Right renal cortex interstitium (tissue), 3 donors: ENCODE results near the gene SCAND1. TPM values are rescaled to one million over a fixed set of nuclear protein-coding genes. Genes with fewer than 3 reads are reported as not detected.
"Not testable (repeated sequence)": the region's sequence is repeated elsewhere in the genome, so short reads cannot be mapped to it uniquely, and the experiment has no call there.

ENCODE experiments used
- DNase-seq, 3 donors: peaks; one replicate each; pipeline ENCODE4 v3.0.0-alpha.2; 2013; ENCODE audit warnings: low read depth in 3 of 3, low spot score in 2 of 3
- polyA plus RNA-seq, 3 donors: library from polyadenylated mRNA; unstranded; fragments of 120-200 nt; gene quantifications; one replicate each; pipeline ENCODE4 v1.2.1, GENCODE V29; 2013; ENCODE audit not compliant: insufficient read length in 3 of 3

The SCAND1 gene
- polyA plus RNA-seq, result 10 to 100 TPM; 22.2 to 27.8 (median 25.7) TPM

DNA sequence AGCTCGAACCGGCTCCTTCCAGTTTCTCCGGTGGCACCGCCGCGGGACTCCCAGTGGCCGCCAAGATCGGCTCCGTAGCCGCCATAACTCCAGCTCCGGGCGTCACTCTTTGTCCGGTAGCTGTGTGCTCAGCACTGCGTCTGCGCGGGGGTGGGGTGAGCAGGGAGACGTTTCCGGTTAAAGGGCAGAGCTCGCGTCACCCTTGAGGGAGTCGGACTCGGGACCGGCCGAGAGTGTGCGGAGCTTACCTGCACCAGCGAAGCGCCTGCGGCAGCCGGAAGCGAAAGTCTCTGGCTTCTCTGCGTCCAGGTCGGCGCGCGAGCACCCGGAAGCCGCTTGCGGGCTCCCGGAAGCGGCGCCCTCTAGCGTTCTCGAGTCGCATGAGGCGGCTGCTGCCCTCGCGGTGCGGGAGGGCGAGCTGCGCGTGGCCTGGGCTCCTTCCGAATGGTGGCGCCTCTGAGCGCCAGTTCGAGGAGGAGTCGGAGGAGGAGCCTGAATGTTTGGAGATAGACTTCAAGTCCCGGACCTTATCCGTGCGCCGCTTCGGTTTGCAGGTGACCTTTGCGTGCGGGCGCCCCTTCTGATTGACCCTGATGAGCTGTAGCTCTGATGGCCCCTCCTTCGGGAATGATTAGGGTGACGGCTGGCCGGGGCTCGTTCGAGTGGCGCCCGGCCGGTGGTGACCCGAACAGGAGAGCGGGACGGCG, at the start of gene SCAND1:
Gene SCAND1, minus strand, starts transcription at position 303 of the 707 bp plus-strand sequence. Its CDS starts 218 bp downstream, at position 85.
- peak; percentile 94 to 97 (median 96) for DNase-seq

DNA sequence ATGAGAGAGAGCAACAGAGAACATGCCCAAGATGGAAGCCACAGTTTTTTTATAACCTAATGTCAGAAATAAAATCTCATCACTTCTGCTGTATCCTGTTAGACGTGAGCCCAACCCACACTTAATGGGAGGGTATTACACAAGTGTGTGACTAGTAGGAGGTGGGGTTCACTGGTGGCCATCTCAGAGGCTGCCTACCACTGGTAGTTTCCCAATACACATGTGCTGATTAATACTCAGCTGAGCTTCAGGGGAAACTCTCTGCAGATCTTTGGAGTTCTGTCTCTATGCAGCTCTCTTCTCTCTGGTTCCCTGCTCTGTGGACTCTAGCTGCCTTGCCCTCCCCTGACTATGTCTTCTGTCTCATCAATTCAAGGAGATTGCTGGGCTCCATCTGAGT, 49.7 kb upstream of the SCAND1 start:
- DNase-seq, result no peak

DNA sequence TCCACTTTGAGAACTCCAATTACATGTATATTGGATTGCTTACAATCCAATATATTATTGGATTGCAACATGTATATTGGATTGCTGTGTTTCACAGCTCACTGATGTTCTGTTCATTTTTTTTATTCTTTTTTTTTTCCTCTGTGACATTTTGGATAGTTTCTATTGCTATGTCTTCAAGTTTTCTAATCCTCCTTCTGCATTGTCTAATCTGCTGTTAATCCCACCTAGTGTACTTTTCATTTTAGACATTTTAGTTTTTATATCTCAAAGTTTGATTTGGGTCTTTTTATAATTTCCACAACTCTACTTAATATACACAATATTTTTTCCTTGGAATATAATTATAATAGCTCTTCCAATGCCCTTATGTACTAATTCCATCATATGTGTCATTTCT, 48.6 kb upstream of the SCAND1 start:
- DNase-seq, result no peak

DNA sequence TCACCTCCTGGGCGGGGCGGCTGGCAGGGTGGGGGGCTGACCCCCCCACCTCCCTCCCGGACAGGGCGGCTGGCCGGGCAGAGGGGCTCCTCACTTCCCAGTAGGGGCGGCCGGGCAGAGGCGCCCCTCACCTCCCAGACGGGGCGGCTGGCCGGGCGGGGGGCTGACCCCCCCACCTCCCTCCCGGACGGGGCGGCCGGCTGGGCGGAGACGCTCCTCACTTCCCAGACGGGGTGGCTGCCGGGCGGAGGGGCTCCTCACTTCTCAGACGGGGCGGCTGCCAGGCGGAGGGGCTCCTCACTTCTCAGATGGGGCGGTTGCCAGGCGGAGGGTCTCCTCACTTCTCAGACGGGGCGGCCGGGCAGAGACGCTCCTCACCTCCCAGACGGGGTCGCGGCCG, 47.0 kb upstream of the SCAND1 start:
- DNase-seq, result not testable (repeated sequence)

DNA sequence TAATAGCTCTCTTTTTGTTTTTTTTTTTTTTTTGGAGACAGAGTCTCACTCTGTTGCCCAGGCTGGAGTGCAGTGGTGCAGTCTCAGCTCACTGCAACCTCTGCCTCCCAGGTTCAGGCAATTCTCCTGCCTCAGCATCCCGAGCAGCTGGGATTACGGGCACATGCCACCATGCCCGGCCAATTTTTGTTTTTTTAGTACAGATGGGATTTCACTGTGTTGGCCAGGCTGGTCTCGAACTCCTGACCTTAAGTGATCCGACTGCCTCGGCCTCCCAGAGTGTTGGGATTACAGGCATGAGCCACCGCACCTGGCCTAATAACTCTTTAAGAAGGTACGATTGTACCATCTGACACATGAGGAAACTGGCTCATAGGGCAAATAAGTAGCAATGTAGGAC, 42.2 kb upstream of the SCAND1 start:
- not testable (repeated sequence) for DNase-seq

DNA sequence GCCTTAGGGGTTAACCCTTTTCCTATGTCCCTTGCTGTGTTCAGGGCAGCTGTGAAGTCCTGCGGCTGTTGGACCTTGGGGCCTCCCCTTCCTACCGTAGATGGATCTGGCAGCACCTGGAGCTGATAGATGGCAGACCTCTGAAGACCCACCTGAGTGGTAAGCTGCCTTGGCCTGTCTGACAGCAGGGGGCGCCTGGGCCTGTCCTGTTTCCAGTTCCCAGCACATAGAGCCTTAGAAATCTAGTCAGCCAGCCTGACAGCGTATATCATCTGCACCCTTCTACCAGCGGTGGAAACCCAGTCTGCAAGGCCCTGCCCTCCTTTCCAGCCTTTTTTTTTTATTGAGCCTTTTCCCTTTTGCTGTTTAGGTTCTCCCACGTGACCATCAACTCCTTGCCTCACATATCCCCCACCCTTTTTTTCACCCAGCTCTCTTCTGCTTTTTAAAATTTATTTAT, 40.7 kb upstream of the SCAND1 start:
- DNase-seq, result peak; percentile 57 to 69 (median 64)

DNA sequence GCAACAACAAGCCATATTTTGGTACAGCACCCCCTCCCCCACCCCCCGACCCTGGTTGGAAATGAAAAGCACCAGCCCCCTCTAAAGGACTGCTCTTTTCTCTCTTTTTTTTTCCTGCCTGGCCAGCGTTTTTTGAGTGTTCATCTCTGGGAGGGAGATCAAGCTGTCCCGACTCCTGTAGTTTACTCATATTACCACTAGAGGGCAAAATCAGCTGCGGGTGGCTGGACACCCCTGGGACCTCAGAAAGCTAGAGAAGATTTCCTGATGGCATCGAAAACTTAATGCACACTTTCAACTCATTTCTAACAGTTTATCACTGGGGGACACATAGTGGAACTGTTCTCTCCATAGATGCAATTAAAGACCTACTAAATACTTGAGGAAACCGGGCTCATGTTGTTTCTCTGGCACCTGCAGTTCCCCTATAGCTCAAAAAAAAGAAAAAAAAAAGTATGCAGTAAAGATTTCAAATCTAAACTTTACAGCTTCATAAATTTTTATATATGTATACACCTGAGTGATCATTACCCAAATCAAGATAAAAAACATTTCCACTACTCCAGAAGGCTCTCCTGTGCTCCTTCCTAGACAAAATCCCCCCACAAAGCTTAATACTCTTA, 38.5 kb upstream of the SCAND1 start:
- DNase-seq, result peak; percentile 33 to 56 (median 39)

DNA sequence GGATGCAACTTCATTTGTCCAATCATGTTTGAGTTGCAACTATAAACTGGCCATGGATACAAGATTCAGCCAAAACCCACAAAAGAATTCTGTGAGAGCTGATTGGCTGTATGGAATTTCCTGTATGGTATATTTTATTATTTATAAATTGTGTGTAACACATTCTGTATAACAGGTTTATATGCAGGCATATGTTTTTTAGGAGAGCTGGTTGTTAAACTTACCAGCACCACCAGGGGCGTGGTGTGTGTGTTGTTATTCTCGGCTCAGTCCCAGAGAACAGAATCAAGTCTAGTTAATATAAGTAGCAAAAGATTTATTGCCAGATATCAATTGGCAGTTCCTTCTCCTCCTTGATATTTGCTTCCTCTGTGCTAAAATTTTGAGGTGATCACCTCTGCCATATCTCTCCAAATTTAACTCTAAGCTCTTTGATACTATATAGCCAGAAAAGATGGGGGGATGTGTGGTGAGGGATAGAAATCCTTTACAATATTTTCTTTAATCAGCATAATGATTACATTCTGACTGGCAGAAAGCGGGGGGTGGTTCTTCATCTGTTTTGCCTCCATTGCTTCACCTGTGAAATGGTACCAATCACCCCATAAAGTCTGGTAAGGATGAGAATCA, 37.0 kb upstream of the SCAND1 start:
- DNase-seq, result no peak

DNA sequence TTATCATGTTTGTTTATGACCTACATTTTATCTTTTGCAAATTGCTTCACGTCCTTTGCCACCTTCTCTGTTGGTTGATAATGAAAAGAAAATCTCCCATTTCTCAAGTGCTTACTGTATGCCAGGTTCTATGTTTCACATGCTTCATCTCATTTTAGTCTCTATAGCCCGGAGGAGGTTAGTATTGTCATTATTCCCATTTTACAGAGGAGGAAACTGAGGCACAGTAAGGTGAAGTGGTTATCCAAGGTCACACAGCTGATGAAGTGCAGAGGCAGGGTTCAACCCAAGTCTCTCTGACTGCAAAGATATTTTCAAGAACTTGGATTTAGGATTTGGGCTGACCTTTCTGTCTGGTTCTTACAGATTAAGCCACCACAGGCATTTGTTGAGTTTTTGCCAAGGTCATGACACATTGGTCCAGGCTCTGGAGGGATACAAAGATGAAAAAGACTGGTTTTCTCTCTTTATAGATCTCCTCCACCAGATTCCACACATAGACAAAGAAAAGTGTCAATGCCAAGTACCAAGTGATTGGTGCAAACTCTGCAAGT, 34.7 kb upstream of the SCAND1 start:
- no peak for DNase-seq

DNA sequence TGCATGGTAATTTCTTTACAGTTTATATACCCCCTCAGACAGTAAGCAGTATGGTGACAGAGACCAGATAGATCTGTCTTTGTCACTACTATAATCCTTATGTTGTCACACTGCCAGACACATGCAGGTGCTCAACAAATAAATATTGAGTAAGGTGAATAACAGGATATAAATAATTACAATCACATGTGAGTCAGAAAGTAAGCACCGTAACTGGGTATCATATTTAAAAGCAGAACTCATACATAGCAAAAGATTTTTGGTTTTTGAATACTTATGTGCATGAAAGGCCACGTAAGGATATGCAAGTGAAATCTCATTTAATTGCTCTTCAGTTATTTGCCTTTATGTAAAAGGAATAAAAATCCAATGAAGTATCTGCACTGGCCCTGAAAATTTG, 31.5 kb upstream of the SCAND1 start:
- DNase-seq, result no peak

DNA sequence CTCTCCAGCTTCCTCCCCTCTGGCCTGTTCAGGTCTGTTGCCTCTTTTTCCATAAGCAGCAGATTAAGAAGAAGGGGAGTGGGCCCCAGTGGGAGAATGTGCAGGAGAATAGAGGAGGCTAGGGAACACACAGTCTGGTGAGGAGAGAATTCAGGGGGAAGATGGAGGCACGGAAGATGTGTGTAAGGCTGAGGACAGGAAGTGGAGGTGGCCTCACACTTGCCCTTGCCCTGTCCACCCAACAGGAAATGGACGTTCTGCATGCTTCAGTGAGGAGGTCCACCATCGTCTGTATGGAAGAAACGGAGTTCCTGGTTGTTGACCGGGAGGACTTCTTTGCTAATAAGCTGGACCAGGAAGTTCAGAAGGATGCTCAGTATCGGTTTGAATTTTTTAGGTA, 30.1 kb upstream of the SCAND1 start:
- DNase-seq, result no peak

DNA sequence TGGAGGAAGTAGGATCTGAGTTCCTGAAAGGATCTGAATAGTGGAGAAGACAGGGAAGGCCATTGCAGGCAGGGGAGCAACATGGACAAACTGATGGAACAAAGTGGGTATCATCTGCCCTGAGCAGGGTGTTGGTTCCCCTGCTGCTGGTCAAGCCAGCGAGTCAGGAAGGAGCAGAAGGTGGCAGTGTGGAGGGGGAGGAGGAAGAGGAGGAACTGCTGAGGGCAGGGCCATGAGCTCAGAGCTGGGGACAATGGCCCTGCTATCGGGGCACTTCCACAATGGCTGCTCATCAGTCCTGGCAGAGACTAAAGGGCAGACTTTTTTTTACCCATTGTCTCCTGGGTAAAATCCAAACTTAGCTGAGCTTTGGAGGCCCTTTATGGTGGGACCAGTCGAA, 27.7 kb upstream of the SCAND1 start:
- DNase-seq, result no peak

DNA sequence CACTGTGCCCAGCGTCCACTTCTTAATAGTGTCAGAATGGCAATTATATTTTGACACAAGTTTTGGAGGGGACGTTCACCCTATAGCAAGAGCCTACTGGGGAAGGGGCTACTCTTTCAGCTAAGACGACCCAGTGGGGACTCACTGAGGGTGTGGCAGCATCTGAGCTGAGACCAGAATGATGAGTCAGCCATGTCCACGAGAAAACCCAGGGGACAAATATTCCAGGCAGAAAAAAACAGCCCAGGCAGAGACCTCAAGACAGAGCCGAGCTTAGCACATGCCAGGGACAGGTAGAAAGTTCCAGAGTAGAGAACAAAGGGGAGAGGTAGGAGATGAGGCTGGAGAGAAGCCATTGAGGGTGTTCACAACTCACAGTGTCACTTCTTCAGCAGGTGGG, 25.2 kb upstream of the SCAND1 start:
- DNase-seq, result no peak

DNA sequence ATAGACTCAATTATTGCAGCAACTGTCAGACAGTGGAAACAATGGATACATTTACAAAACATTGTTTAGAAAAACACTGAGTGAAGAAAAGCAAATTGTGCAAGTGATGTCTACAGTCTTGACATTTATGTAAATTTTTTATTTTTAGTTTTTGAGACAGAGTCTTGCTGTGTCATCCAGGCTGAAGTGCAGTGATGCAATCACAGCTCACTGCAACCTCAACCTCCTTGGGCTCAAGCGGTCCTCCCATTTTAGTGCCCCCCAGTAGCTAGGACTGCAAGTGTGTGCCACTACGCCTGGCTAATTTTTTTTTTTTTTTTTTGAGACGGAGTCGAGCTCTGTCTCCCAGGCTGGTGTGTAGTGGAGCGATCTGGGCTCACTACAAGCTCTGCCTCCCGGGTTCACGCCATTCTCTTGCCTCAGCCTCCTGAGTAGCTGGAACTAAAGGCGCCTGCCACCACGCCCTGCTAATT, 23.8 kb upstream of the SCAND1 start:
- DNase-seq, result no peak

DNA sequence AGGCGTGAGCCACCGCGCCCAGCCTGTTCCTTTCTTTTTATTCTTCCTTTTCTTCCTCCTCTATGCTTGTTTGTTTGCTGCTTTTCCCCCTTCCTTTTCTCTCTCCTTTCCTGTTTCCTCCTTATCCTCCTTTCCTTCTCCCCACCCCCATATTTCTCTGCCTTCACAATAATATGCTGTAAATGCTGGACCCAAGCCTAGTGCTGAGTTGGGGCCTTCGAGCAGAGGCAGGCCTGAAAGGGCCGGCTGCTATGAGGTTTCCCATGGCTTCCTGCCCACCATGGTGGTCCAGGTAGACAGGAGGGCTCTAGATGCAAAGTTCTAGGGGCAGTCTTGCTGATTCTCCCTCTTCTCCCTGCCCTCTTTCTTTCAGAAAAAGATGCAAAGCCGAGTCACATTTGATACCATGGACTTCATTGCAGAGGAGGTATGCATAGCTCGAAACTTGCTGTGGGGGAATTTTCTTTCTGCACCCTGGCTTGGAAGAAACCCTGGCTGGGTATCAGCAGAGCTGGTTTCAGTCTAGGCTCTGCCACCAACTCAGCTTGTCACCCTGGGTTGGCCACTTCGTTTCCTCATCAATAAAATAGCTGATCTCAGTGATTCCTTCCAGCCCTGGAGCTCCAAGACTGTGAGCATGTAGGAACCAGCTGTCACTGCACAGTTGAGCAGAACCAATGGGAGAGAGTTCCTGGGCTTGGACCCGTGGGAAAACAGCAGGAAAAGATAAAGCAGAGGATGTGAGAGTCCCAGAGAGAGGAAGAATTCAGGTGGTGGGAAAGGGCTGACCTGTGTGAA, 21.5 kb upstream of the SCAND1 start:
- no peak for DNase-seq

DNA sequence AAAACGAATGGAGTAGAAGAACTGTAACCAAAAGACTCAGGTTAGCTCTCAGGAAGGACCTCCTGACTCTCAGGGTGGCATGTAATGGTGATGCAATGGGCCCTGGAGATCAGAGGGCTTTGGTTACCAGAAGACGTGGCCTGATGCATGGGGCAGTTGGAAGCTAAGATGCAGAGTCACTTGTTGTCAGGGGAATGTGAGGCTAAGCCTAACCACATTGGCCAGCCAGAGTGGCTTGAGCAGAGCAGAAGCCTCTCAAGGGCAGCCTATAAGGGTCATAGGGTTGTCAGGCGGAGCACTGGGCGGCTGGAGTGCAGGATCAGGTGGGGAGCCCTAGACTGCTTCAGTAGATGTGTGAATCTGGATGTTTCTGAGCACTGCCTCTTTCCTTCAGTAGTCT, 20.0 kb upstream of the SCAND1 start:
- DNase-seq, result no peak

DNA sequence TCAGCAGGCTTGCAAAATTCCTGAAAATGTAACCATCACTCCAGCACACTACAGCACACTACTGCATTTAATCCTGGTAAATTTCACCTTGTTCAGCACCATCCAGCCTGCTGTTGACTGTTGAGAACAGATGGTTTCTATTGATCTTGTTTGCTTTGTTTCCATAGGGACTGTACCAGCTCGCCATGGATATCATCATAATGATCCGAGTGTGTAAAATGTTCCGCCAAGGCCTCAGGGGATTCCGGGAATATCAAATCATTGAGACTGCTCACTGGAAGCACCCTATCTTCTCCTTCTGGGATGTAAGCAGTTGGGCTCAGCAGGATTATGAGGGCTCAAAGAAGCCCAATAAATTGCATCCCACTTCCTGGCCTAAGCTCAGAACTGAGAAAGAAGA, 18.2 kb upstream of the SCAND1 start:
- no peak for DNase-seq

DNA sequence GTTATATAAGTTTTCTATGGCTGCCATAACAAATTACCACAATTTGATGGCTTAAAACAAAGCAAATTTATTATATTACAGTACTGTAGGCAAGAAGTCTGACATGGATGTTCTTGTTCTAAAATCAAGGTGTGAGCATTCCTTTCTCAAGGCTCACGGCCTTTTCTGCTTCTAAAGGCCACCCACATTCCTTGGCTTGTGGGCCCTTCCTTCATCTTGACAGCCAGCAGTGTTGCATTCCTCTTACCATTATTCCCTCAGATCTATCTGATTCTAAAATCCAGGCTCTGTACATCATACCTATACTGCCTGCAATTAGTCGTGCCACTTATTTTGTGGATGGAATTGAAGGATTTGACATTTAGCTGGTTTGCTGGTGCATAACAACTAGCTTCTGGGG, 17.7 kb upstream of the SCAND1 start:
- DNase-seq, result no peak

DNA sequence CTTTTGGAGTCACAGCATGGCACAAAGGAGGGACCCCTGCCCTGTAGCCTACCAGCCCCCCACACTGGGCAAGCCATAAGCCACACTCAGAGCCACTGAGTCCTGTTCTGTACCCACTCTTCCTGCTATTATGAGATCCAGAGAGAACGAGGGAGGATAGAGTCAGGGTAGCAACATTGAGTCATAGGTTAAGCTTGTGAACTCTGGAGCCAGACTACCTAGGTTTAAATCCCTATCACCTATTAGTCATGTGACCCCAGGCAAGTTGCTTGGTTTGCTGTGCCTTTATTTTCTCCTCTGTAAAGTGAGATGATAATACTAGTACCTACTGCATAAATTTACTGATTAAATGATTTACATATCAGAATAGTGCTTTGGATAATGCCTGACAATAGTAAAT, 14.6 kb upstream of the SCAND1 start:
- no peak for DNase-seq

DNA sequence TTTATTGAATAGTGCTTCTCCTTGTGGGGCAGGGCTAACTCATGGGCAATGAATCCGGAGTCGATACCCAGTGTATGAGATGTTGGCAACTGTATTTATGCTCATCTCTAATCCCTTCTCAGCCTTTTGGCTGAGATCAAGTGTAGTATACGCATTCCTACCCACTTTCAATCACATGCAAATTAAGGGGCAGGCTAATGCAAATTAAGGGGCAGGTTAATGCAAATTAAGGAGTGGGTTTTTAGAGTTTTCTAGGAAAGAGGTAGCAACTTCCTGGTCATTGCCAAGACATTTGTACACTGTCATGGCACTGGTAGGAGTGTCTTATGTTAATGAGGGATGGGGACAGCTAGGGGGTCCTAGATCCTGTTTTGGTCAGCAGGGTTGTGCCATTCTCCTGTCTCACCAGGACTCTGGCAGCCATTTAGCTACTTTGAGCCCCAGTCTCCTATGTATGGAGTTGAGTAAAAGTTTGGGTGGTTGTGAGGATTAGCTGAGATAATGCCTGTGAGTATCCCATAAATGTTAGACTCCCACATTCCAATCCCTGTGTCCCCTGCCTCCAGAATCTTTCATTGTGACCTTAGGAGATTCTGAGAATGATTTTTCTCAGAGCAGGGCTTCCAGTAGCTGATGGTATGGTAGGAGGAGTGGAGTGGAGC, 13.8 kb upstream of the SCAND1 start, which contains the start of gene CNBD2:
Gene CNBD2, plus strand, starts transcription at position 612 of the 662 bp plus-strand sequence. CDS start 173 bp downstream, outside the sequence.
- DNase-seq, result no peak
